H1 (cell line): ENCODE measurements around the gene COL26A1. TPM values are rescaled to one million over a fixed set of nuclear protein-coding genes. Genes with fewer than 3 reads are reported as not detected.

Experiments
- CTCF ChIP-seq, 3 experiments: IDR thresholded peaks; 1 replicate in 2 of 3; 2 replicates in 1 of 3; pipeline versions ENCODE4 v1.5.1 to v1.6.1; 2011; ENCODE audit warnings: low read length in 3 of 3, mild to moderate bottlenecking in 3 of 3, inconsistent platforms in 2 of 3, low read depth in 1 of 3, moderate library complexity in 1 of 3; ENCODE audit not compliant: insufficient read depth in 1 of 3; ENCODE audit errors: control extremely low read depth in 1 of 3
- polyA plus RNA-seq, 7 experiments: library from polyadenylated mRNA; depleted of rRNA in 3 of 7; stranded (reverse) in 5 of 7; unstranded in 2 of 7; fragments of >200 nt in 5 of 7; fragments of 200-250 nt in 2 of 7; gene quantifications; 1 replicate in 5 of 7; 2 replicates in 1 of 7; 4 replicates in 1 of 7; pipeline versions ENCODE4 v1.2.1 to v1.2.3, GENCODE V29; 2011 to 2013; ENCODE audit warnings: missing spikeins in 2 of 7, mixed read lengths in 2 of 7
- total RNA-seq: library from RNA; stranded (reverse); fragmentation: NEBNext Ultra II Directional; extraction: Animal tissue kit (Norgen Biotek cat#: 25700); gene quantifications from 2 replicates; pipeline ENCODE4 v1.2.1, GENCODE V29; 2021

COL26A1 gene
- total and polyA plus RNA-seq, 2 of the 8 experiments (the other 6 are each of a cell fraction or from before 2014, with no cell fraction given) = 51.1 to 68.8 TPM

- TF ChIP-seq CTCF (IDR thresholded peaks at IDR 0.05; ENCODE audit: control extremely low read depth in 1 of 3, insufficient read depth in 1 of 3, low read depth in 1 of 3, low read length in 3 of 3) = peak; percentile 72 to 100 (median 93)
Observed at GRCh38 chr7:101507791-101508252, 145.1 kb downstream of the COL26A1 start (continued).
